Right lung (tissue), 5 donors: ENCODE measurements around the gene REEP6. TPM values are rescaled to one million over a fixed set of nuclear protein-coding genes. Genes with fewer than 3 reads are reported as not detected.
"Not testable (repeated sequence)": the region's sequence is repeated elsewhere in the genome, so short reads cannot be mapped to it uniquely, and the experiment has no call there.

Source experiments
- DNase-seq, 2 donors: peaks; one replicate each; pipeline ENCODE4 v3.0.0-alpha.2; 2013
- polyA plus RNA-seq, 5 donors: library from polyadenylated mRNA; unstranded; fragments of 120-200 nt; gene quantifications; one replicate each; pipeline versions ENCODE4 v1.2.1 to v1.2.3, GENCODE V29; 2013; ENCODE audit warnings: inconsistent platforms in 1 of 5, low replicate concordance in 1 of 5; ENCODE audit not compliant: insufficient read length in 5 of 5, insufficient read depth in 1 of 5

Gene REEP6
- polyA plus RNA-seq, 5 donors = 2.4 to 6.7 (median 3.9) TPM

- no peak for DNase-seq
These were observed 19.9 kb upstream of the REEP6 start for GRCh38 chr19:1471010-1471514.

GRCh38 chr19:1471515-1472160 is 19.3 kb upstream of the REEP6 start:
- no peak for DNase-seq

GRCh38 chr19:1472231-1473084 is 18.5 kb upstream of the REEP6 start:
- no peak for DNase-seq

- no peak for DNase-seq
These were observed 17.7 kb upstream of the REEP6 start for GRCh38 chr19:1473085-1473851.

GRCh38 chr19:1474011-1474764 is 16.8 kb upstream of the REEP6 start:
- no peak for DNase-seq

GRCh38 chr19:1474765-1475351 is 16.1 kb upstream of the REEP6 start:
- no peak for DNase-seq

- DNase-seq = no peak
These were observed 15.1 kb upstream of the REEP6 start for GRCh38 chr19:1475751-1476437.

GRCh38 chr19:1477056-1477455 is 13.9 kb upstream of the REEP6 start:
- DNase-seq = not testable (repeated sequence)

- DNase-seq = peak; percentile 87
These were observed 11.9 kb upstream of the REEP6 start, which contains the start of gene C19orf25 for GRCh38 chr19:1478934-1479707. Gene C19orf25 (minus strand): TSS chr19:1479215. CDS start chr19:1478903, 312 bp downstream.

GRCh38 chr19:1481224-1481892 is 9.6 kb upstream of the REEP6 start:
- DNase-seq = no peak

- no peak for DNase-seq
These were observed 9.1 kb upstream of the REEP6 start for GRCh38 chr19:1481893-1482360.

GRCh38 chr19:1482361-1483130 is 8.4 kb upstream of the REEP6 start:
- no peak for DNase-seq

GRCh38 chr19:1483131-1483978 is 7.6 kb upstream of the REEP6 start:
- DNase-seq = no peak

GRCh38 chr19:1483979-1484428 is 7.0 kb upstream of the REEP6 start:
- DNase-seq = no peak

- DNase-seq = no peak
These were observed 4.0 kb upstream of the REEP6 start for GRCh38 chr19:1486720-1487575.
